ENCODE data around the gene NCOA1.
"Not testable (repeated sequence)": the region's sequence is repeated elsewhere in the genome, so short reads cannot be mapped to it uniquely, and the experiment has no call there.

NCOA1 gene

GRCh38 chr2:24650997-24651642 lies 160.1 kb downstream of the NCOA1 start:
- no peak for DNase-seq

DNA sequence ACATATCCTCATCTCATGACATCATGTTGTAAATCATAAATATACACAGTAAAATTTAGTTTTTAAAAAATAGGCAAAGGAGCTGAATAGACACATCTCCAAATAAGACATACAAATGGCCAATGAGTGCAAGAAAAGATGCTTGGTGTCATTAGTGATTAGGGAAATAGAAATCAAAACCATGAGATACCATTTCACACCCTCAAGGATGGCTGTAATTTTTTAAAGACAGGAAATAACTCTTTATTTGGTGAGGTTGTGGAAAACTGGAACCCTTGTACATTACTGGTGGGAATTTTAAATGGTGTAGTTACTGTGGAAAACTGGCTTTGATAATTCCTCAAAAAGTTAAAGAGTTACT lies 160.6 kb downstream of the NCOA1 start:
- no peak for DNase-seq

DNA sequence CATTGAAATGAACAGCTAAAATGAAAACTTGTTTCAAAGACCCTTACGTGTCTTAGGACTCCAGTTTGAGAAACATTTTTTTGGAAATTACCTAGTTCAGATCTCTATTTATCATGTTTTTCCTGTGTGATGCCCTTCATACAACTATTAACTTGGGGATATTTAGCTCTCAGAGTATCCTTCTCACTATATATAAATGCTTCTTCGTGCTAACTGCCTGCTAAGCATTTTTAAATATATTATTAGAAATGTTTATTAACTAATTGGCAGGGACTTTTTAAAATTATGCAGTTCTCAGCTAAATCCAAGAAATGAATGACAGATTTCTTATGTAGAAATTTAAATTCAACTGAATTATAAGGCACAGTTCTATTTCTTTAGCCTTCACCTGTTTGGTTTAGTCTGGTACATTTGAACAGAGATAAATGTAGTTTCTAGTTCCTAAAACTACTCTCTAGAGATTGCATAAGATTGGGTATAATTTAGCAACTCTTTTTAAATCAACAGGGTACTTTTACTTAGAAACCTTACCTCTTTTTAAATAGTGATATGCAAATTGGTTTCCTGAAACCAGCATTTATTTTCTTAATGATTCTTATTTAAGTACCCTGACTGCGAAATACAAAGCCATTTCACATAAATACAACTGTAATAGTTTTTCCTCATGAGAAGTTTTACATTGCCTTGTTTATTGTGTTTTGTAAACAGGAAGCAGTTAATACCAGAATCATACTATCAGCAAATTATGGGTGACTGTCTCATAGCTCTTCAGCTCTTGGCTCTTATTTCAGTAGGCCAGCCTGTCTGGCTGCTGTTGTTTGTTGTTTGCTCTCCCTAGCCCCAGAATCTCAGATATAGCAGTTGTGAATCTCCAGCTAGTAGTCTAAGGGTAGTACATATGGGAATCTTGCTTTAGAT lies 161.5 kb downstream of the NCOA1 start:
- no peak for DNase-seq

DNA sequence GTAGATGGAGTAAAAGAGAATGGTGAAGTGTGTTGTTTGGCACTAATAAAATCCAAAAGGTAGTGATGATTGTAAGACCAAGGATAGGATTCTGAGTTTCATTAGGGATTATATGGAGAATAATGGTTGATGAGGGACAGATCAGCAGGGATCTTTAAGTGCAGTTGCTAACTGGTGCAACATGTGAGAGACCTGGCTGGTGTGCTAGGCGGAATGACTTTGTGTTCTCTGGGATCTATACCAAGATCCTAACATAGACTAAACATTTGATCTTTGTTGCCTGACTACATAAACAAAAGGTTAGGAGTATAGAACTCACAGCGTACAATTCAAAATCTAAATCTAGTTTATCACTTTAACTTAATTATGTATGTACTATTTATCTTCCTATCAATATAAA lies 166.8 kb downstream of the NCOA1 start:
- no peak for DNase-seq

- no peak for DNase-seq
These were observed 167.6 kb downstream of the NCOA1 start for GRCh38 chr2:24658531-24659202.

DNA sequence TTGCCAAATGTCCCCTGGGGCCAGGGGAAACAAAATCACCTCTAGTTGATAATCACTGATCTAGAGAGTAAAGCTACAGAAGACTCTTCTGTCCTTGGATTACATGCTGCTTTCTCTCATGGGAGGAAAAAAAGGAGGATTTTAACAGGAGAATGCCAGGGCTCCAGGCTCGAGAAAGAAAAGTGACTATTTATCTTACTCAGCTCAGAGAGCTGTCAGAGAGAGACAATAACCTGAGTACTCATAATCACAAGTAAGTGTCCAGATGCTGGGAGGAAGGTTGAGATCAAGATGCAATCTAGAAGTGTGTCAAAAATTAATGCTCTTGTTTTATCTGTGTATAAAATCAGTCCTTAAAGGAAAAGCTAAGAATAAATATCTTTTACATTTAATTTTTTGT lies 168.8 kb downstream of the NCOA1 start:
- no peak for DNase-seq

DNA sequence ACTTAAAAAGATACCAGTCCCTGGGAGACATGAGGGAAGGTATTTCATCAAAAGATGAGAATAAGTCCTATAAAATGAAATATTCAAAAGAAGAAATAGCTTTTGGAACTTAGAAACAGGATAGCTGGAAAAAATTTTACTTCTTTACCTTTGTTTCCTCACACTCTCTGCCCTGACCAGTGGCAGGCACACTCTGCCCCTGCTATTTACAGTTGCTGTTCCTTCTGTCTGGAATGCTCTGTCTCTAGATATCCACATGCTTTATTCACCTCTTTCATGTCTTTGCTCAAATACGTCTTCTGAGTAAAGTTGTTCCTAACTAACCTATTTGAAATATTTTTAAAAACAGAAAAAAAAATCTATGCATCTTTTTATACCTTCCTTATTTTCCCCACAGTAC lies 176.5 kb downstream of the NCOA1 start:
- no peak for DNase-seq

- DNase-seq: no peak
These were observed 180.2 kb downstream of the NCOA1 start for GRCh38 chr2:24671230-24671629.

- no peak for DNase-seq
These were observed 181.5 kb downstream of the NCOA1 start for GRCh38 chr2:24672589-24672988.

- no peak for DNase-seq
These were observed 184.3 kb downstream of the NCOA1 start for GRCh38 chr2:24675338-24675737.

DNA sequence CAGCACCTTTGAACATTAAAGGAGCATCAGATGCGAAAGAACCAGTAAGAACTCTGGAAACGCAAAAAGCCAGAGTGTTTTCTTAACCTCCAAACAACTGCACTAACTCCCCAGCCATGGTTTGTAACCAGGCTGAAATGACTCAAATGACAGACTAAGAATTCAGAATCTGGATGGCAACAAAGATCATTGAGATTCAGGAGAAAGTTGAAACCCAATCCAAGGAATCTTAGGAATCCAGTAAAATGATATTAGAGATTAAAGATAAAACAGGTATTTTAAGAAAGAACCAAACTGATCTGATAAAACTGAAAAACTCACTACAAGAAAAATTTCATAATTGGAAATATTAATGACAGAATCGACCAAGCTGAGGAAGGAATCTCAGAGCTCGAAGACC lies 185.4 kb downstream of the NCOA1 start:
- no peak for DNase-seq

- not testable (repeated sequence) for DNase-seq
These were observed 187.0 kb downstream of the NCOA1 start for GRCh38 chr2:24678066-24678465.

DNA sequence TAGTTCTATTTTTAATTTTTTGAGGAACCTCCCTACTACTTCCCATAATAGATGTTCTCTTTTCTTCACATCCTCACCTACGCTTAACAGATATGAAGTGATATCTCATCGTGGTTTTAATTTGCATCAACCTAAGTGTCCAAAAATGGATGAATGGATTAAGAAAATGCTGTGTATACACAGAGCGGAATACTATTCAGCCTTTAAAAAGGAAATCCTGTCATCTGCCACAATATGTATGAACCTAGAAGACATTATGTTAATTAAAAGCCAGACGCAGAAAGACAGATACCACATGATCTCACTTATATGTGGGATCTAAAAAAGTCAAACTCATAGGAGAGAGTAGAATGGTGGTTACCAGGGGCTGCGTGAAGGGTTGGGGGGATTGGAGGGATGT lies 189.1 kb downstream of the NCOA1 start:
- DNase-seq: no peak

- no peak for DNase-seq
These were observed 191.2 kb downstream of the NCOA1 start for GRCh38 chr2:24682304-24682703.

GRCh38 chr2:24683408-24683807 lies 192.4 kb downstream of the NCOA1 start:
- DNase-seq: no peak

- no peak for DNase-seq
These were observed 199.5 kb downstream of the NCOA1 start for GRCh38 chr2:24690524-24690923.

DNA sequence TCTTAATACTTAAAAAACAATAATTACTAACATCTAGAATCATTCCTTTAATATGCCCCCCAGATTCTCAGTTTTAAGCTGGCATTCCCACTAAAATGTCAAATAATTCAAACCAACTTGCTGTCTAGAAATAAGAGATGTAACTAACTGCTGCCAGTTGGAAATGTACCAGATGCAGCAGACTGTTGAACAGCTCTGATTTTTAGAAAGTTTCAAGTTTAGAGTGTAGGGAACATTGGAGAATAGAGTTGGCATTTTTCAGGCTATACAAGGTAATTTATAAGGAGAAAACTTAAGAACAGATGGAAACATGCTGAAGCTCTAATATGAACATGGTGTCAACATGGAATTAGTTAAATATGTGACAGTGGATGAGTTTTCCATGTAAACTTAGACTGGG lies 200.8 kb downstream of the NCOA1 start:
- DNase-seq: no peak

DNA sequence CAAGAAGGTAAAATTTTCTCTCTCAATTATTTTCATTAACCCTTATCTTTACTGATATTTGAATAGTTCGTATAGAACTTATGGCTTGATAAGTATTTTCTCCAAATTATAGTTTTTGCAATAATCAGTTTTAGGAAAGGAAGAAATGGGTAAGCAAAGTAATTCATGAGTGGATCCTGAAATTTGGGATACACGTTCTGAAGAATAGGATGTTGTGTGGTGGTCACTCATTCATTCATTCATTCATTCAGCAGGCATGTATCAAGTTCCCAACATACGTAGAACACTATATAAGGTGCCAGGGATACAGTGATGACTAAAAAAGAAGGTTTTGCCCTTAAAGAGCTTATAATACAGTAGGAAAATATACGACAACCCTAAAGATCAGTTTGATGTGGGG lies 206.7 kb downstream of the NCOA1 start:
- no peak for DNase-seq

DNA sequence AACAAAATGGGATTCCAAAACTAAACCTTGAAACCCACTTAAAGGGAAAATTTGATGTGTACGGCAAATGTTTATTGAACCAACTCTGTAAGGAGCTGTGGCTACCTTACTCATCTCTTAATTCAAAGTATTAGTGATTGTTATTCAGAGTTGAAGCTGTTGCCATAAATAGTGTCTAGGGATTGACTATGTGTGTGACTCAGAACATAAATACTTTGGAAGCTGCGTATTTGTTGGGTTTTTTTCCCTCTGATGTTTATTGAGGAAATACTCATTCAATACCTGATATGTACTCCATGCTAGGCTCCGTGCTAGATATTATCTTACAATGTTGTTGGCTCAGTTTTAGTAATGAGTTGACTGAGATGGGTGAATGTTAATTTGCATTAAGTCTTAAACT lies 211.7 kb downstream of the NCOA1 start:
- no peak for DNase-seq

- no peak for DNase-seq
These were observed 213.6 kb downstream of the NCOA1 start for GRCh38 chr2:24704692-24705091.

DNA sequence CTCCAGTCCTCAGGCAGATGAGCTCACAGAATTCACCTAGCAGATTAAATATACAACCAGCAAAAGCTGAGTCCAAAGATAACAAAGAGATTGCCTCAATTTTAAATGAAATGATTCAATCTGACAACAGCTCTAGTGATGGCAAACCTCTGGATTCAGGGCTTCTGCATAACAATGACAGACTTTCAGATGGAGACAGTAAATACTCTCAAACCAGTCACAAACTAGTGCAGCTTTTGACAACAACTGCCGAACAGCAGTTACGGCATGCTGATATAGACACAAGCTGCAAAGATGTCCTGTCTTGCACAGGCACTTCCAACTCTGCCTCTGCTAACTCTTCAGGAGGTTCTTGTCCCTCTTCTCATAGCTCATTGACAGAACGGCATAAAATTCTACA lies 216.1 kb downstream of the NCOA1 start:
- DNase-seq: no peak

DNA sequence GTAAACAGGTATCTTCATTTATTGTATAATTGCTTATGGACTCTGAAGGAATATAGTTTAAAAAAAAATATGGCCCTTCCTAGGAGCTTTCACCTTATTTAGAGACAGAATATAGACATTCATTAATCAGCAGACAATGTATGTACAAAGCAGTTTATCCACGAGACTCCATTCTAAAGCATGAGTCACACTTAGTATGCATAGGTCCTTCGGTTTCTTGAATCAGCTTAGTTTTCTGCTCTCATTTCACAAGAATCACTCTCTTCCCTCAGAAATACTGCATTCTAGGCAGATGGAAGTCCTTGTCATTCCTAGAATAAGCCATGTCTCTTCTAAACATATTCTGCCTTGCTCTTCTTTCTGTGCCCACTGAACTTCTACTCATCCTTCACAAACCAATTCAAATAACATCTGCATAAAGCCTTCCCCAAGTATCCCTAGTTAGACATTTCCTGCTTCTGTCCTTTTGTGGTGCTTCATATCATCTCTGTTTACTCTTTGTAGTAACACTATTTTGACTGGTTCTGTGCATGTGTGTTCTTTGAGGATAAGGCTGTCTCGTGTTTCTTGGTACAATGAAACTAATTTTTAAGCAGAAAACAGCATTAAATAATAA lies 217.6 kb downstream of the NCOA1 start:
- DNase-seq: no peak

GRCh38 chr2:24710806-24711205 lies 219.8 kb downstream of the NCOA1 start:
- DNase-seq: no peak

DNA sequence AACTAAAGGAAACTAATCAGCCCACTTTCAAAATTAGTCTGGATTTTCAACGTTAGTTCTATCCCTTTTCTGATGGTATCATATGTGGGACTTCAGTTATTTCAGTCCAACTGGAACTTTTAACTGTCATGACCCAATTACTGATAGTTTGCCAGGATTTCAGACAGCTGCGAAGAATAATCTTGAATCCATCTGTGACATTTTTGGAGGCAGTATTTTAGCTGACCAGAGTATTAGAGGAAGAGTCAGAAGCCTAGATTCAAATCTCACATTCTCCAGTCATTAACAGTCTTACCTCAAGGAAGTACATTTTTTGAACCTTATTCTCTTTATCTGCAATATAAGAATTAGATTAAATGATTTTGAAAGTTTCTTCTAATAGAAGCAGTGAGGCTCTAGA lies 220.8 kb downstream of the NCOA1 start:
- no peak for DNase-seq
